Upper lobe of left lung (tissue), 6 donors: Measurements from ENCODE around the gene ZNF710. TPM values are rescaled to one million over a fixed set of nuclear protein-coding genes. Genes with fewer than 3 reads are reported as not detected.

Experiments
- ATAC-seq, 2 donors: fragments of 200-7000 bp; cut with Tn5 transposase; one replicate each; pipeline ENCODE4 v1.9.1; 2022; ENCODE audit warnings: mild to moderate bottlenecking in 2 of 2, moderate library complexity in 2 of 2; ENCODE audit not compliant: low FRiP score in 2 of 2
- DNase-seq, 2 donors: peaks; one replicate each; pipeline ENCODE4 v3.0.0-alpha.2; 2019 to 2020
- H3K27ac ChIP-seq, 4 donors: fragments of 200-600 bp; sonication (generic); one replicate each; pipeline ENCODE4 v1.5.1; 2016 to 2019
- H3K27me3 ChIP-seq, 4 donors: fragments of 200-600 bp; sonication (generic); one replicate each; pipeline ENCODE4 v1.5.1; 2017 to 2019
- H3K36me3 ChIP-seq, 4 donors: fragments of 200-600 bp; sonication (generic); one replicate each; pipeline ENCODE4 v1.5.1; 2016 to 2019
- H3K4me1 ChIP-seq, 4 donors: fragments of 200-600 bp; sonication (generic); one replicate each; pipeline ENCODE4 v1.5.1; 2018 to 2019
- H3K4me3 ChIP-seq, 4 donors: fragments of 200-600 bp; sonication (generic); one replicate each; pipeline ENCODE4 v1.5.1; 2017 to 2019; ENCODE audit warnings: mild to moderate bottlenecking in 2 of 4, moderate library complexity in 1 of 4
- H3K9me3 ChIP-seq, 4 donors: fragments of 200-600 bp; sonication (generic); one replicate each; pipeline ENCODE4 v1.5.1; 2018 to 2019
- CTCF ChIP-seq, 6 experiments: fragments of 450-650 bp in 4 of 6; fragments of 200-600 bp in 2 of 6; sonication (generic) in 2 of 6; IDR thresholded peaks; one replicate each; pipeline ENCODE4 v1.5.1; 2016 to 2019; ENCODE audit warnings: antibody characterized with exemption in 6 of 6
- EP300 ChIP-seq, 4 donors: sonication (generic); formaldehyde crosslinking; IDR thresholded peaks; one replicate each; pipeline ENCODE4 v1.5.1; 2017; ENCODE audit warnings: antibody characterized with exemption in 4 of 4, control low read depth in 2 of 4
- POLR2A ChIP-seq, 4 donors: fragments of 450-650 bp; IDR thresholded peaks; one replicate each; pipeline ENCODE4 v1.5.1; 2016 to 2017; ENCODE audit warnings: antibody characterized with exemption in 4 of 4, mild to moderate bottlenecking in 2 of 4
- POLR2AphosphoS5 ChIP-seq, 2 donors: sonication (generic); formaldehyde crosslinking; IDR thresholded peaks; one replicate each; pipeline ENCODE4 v1.5.1; 2017; ENCODE audit warnings: antibody characterized with exemption in 2 of 2
- WGBS, 2 donors: methylation state at CpG; one replicate each; pipeline ENCODE4 v1.1.5; 2017 to 2018; 5-methylcytosine and 5-hydroxymethylcytosine counted together
- total RNA-seq, 6 donors: library from RNA; depleted of rRNA in 4 of 6; stranded (reverse); fragments of >200 nt in 4 of 6; gene quantifications; one replicate each; pipeline versions ENCODE4 v1.1.0 to v1.2.1, GENCODE V29; 2016 to 2021
- donor health status: DM: no; HTN: no; CAD: no; lungs with moderate emphysema.
- donor health status: DM: no; HTN: yes; CAD: no; lungs with severe emphysema.

The ZNF710 gene
- total RNA-seq, 6 donors from 2014 or later, result 26.0 to 51.3 (median 44.5) TPM

- peak overlapping the region; percentile 16 to 45 (median 22) for H3K27ac ChIP-seq
- peak; percentile 79 to 87 for ATAC-seq
- WGBS, 2 donors, result 38 to 42% methylated on average over 5 of the region's 5 CpGs
Measured at GRCh38 chr15:90071220-90071807, 70.2 kb downstream of the ZNF710 start.

GRCh38 chr15:90072978-90073640 lies 72.0 kb downstream of the ZNF710 start:
- 92 to 94% methylated on average over 17 of the region's 17 CpGs for WGBS, 2 donors
- no peak for TF ChIP-seq POLR2AphosphoS5 (IDR thresholded peaks at IDR 0.05)
- H3K9me3 ChIP-seq, result no peaks in the 10 kb centered on the region
- no peak for ATAC-seq
- no peak for DNase-seq
- peaks cover 8 to 24% (median 16%) of the 10 kb centered on the region in 4 donors for H3K4me1 ChIP-seq
- peaks cover 0 to 61% (median 32%) of the 10 kb centered on the region in 4 donors for H3K36me3 ChIP-seq
- H3K4me3 ChIP-seq, result no peak overlapping the region
- peak overlapping the region in 2 of 4 donors; percentile 1 to 44 for H3K27ac ChIP-seq
- H3K27me3 ChIP-seq, result no peaks in the 10 kb centered on the region

More at GRCh38 chr15:90071220-90071807, 70.2 kb downstream of the ZNF710 start:
- TF ChIP-seq EP300 (IDR thresholded peaks at IDR 0.05) (no peak), CTCF (IDR thresholded peaks at IDR 0.05) (peak; percentile 65 to 84 (median 76))
- peaks cover 9 to 24% (median 16%) of the 10 kb centered on the region in 4 donors for H3K4me1 ChIP-seq
- peak in 1 of 2 donors; percentile 85 for DNase-seq
- H3K4me3 ChIP-seq, result no peak overlapping the region
- no peaks in the 10 kb centered on the region for H3K27me3 ChIP-seq
- H3K9me3 ChIP-seq, result no peaks in the 10 kb centered on the region
- peaks cover 5 to 60% (median 39%) of the 10 kb centered on the region in 4 donors for H3K36me3 ChIP-seq

- DNase-seq (peak in 1 of 2 donors; percentile 63), ATAC-seq (peak in 1 of 2 donors; percentile 32)
- Histone ChIP-seq H3K4me3 (no peak overlapping the region), H3K27me3 (no peaks in the 10 kb centered on the region), H3K4me1 (peaks cover 8 to 24% (median 16%) of the 10 kb centered on the region in 4 donors), H3K27ac (peak overlapping the region in 1 of 4 donors; percentile 44), H3K36me3 (peaks cover 0 to 63% (median 35%) of the 10 kb centered on the region in 4 donors), H3K9me3 (no peaks in the 10 kb centered on the region)
- TF ChIP-seq CTCF (IDR thresholded peaks at IDR 0.05) (no peak), POLR2AphosphoS5 (IDR thresholded peaks at IDR 0.05) (no peak), EP300 (IDR thresholded peaks at IDR 0.05) (no peak), POLR2A (IDR thresholded peaks at IDR 0.05) (no peak)
- 70 to 80% methylated on average over 12 of the region's 12 CpGs for WGBS, 2 donors
Measured at GRCh38 chr15:90074023-90074422, 72.9 kb downstream of the ZNF710 start.

- Histone ChIP-seq H3K27ac (peak overlapping the region in 2 of 4 donors; percentile 67), H3K36me3 (peaks cover 0 to 72% (median 43%) of the 10 kb centered on the region in 4 donors), H3K4me3 (no peak overlapping the region), H3K27me3 (no peaks in the 10 kb centered on the region), H3K4me1 (peaks cover 8 to 21% (median 12%) of the 10 kb centered on the region in 4 donors), H3K9me3 (no peaks in the 10 kb centered on the region)
- DNase-seq (no peak), ATAC-seq (no peak)
- TF ChIP-seq POLR2AphosphoS5 (IDR thresholded peaks at IDR 0.05), result no peak
- TF ChIP-seq POLR2A (IDR thresholded peaks at IDR 0.05), result no peak
- 80 to 91% methylated on average over 3 to 5 of the region's 5 CpGs for WGBS, 2 donors
Measured at GRCh38 chr15:90074916-90075315, 73.8 kb downstream of the ZNF710 start.

- DNase-seq (no peak), ATAC-seq (no peak)
- no peaks in the 10 kb centered on the region for H3K27me3 ChIP-seq
- H3K4me1 ChIP-seq, result peaks cover 4 to 13% (median 8%) of the 10 kb centered on the region in 4 donors
- H3K27ac ChIP-seq, result peak overlapping the region in 2 of 4 donors; percentile 67
- TF ChIP-seq CTCF (IDR thresholded peaks at IDR 0.05) (no peak), EP300 (IDR thresholded peaks at IDR 0.05) (no peak)
- no peak overlapping the region for H3K4me3 ChIP-seq
- H3K9me3 ChIP-seq, result no peaks in the 10 kb centered on the region
- H3K36me3 ChIP-seq, result peaks cover 0 to 79% (median 50%) of the 10 kb centered on the region in 4 donors
- 78 to 81% methylated on average over 13 of the region's 13 CpGs for WGBS, 2 donors
Measured at GRCh38 chr15:90075420-90076289, 74.5 kb downstream of the ZNF710 start.
